Upper lobe of right lung (tissue), 1 donor: ENCODE data around the gene APBA2. TPM values are rescaled to one million over a fixed set of nuclear protein-coding genes. Genes with fewer than 3 reads are reported as not detected.

Experiments
- ATAC-seq: fragments of 200-7000 bp; cut with Tn5 transposase; one replicate; pipeline ENCODE4 v1.9.1; 2020; ENCODE audit warnings: mild to moderate bottlenecking, moderate library complexity
- DNase-seq: peaks from one replicate; pipeline ENCODE4 v3.0.0-alpha.2; 2020
- H3K27ac ChIP-seq: fragments of 200-600 bp; one replicate; pipeline ENCODE4 v1.8.0; 2022
- H3K27me3 ChIP-seq: fragments of 200-600 bp; one replicate; pipeline ENCODE4 v1.8.0; 2022; ENCODE audit warnings: mild to moderate bottlenecking
- H3K36me3 ChIP-seq: fragments of 200-600 bp; one replicate; pipeline ENCODE4 v1.8.0; 2022
- H3K4me1 ChIP-seq: fragments of 200-600 bp; one replicate; pipeline ENCODE4 v1.8.0; 2022
- H3K4me3 ChIP-seq: fragments of 200-600 bp; one replicate; pipeline ENCODE4 v1.8.0; 2022; ENCODE audit warnings: mild to moderate bottlenecking
- H3K9me3 ChIP-seq: fragments of 200-600 bp; one replicate; pipeline ENCODE4 v1.8.0; 2022
- CTCF ChIP-seq: fragments of 200-600 bp; IDR thresholded peaks from one replicate; pipeline ENCODE4 v1.8.0; 2022; ENCODE audit warnings: antibody characterized with exemption
- intact Hi-C: fragments of 100-400 bp; cut with DNase I; formaldehyde crosslinking; loops from one replicate; pipeline ENCODE4 v1.11.0; 2022
- total RNA-seq: library from RNA; stranded (reverse); fragmentation: NEBNext Ultra II Directional; extraction: Animal tissue kit (Norgen Biotek cat#: 25700); gene quantifications from one replicate; pipeline ENCODE4 v1.2.1, GENCODE V29; 2021
- donor health status: DM: no; HTN: yes; CAD: no; lungs with severe emphysema.

Gene APBA2
- total RNA-seq, 1 donor from 2014 or later: 4.2 TPM

- Histone ChIP-seq H3K4me1 (no peaks in the 10 kb centered on the region), H3K4me3 (no peak overlapping the region), H3K27ac (no peak overlapping the region), H3K36me3 (no peaks in the 10 kb centered on the region), H3K27me3 (no peaks in the 10 kb centered on the region), H3K9me3 (no peaks in the 10 kb centered on the region)
- intact Hi-C loops: no loop called here
- no peak for TF ChIP-seq CTCF
- DNase-seq: no peak
- no peak for ATAC-seq
Measured at GRCh38 chr15:29088666-29089065, 202.9 kb downstream of the APBA2 start.

- no peak overlapping the region for H3K27ac ChIP-seq
- intact Hi-C loops: no loop called here
- H3K4me1 ChIP-seq: no peaks in the 10 kb centered on the region
- H3K9me3 ChIP-seq: no peaks in the 10 kb centered on the region
- TF ChIP-seq CTCF: peak; percentile 21
- H3K4me3 ChIP-seq: no peak overlapping the region
- DNase-seq: no peak
- H3K36me3 ChIP-seq: no peaks in the 10 kb centered on the region
- H3K27me3 ChIP-seq: no peaks in the 10 kb centered on the region
- ATAC-seq: peak; percentile 4
Measured at GRCh38 chr15:29089731-29090616, 204.2 kb downstream of the APBA2 start.

- ATAC-seq (peak; percentile 32), DNase-seq (no peak)
- peak; percentile 63 for TF ChIP-seq CTCF
Measured at GRCh38 chr15:29090617-29091466, 205.1 kb downstream of the APBA2 start.

GRCh38 chr15:29091666-29092065 lies 205.9 kb downstream of the APBA2 start:
- H3K36me3 ChIP-seq: no peaks in the 10 kb centered on the region
- no peak overlapping the region for H3K4me3 ChIP-seq
- no peaks in the 10 kb centered on the region for H3K27me3 ChIP-seq
- H3K27ac ChIP-seq: no peak overlapping the region
- no peaks in the 10 kb centered on the region for H3K9me3 ChIP-seq
- TF ChIP-seq CTCF: no peak
- DNase-seq: no peak
- no peaks in the 10 kb centered on the region for H3K4me1 ChIP-seq
- ATAC-seq: no peak
- intact Hi-C loops: no loop called here

More at GRCh38 chr15:29090617-29091466, 205.1 kb downstream of the APBA2 start:
- Histone ChIP-seq H3K27me3 (no peaks in the 10 kb centered on the region), H3K4me3 (no peak overlapping the region), H3K4me1 (no peaks in the 10 kb centered on the region), H3K36me3 (no peaks in the 10 kb centered on the region), H3K9me3 (no peaks in the 10 kb centered on the region), H3K27ac (no peak overlapping the region)
- intact Hi-C loops: no loop called here

GRCh38 chr15:29092376-29093064 lies 206.7 kb downstream of the APBA2 start:
- TF ChIP-seq CTCF: no peak
- Histone ChIP-seq H3K4me3 (no peak overlapping the region), H3K36me3 (no peaks in the 10 kb centered on the region), H3K27ac (no peak overlapping the region), H3K4me1 (no peaks in the 10 kb centered on the region), H3K27me3 (no peaks in the 10 kb centered on the region), H3K9me3 (no peaks in the 10 kb centered on the region)
- DNase-seq (no peak), ATAC-seq (no peak)
- intact Hi-C loops: no loop called here
